ENCODE data around the gene PDZD2.

Gene PDZD2

DNA sequence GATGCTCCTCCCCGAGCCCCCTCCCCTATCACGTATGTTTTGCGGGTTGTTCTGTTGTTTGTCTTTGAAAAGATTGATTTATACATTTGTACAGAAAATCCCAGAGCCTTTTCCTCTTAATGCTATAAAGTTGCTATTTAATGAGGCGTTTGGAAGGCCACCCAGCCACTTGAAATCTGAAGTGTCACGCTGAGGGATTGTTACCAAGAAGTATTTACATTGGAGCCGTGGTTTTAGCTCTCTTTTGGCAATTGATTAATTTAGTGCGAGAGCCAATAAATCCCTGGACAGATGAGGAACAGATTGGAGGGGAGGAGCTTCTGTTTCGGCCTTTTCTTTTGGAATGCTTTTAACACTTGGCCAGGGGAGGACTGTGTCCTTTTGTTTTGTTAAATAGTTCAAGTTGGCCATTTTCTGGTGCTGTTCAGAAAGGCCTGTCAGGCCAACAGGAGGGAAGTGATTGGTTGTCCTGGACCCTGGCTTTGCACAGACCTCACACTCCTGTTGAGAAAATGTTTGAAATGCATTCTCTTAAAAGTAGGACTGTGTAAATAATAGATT is 250.2 kb downstream of the PDZD2 start:
- TF ChIP-seq SUZ12 (IDR thresholded peaks at IDR 0.05; ENCODE audit: extremely low read depth, insufficient read depth, insufficient read length) (no peak), ZNF274 (IDR thresholded peaks at IDR 0.05; ENCODE audit: low read depth, low read length) (no peak), YY1 (IDR thresholded peaks at IDR 0.05; ENCODE audit: insufficient read depth, insufficient read length) (no peak)
- H3K9me3 ChIP-seq (ENCODE audit: insufficient read depth, low read length), result no peaks in the 10 kb centered on the region
- no peak overlapping the region for H3K4me3 ChIP-seq (ENCODE audit: insufficient read length, low read depth)
- no peaks in the 10 kb centered on the region for H3K36me3 ChIP-seq (ENCODE audit: insufficient read depth, insufficient read length, low read length)
- no peak overlapping the region for H3K9ac ChIP-seq (ENCODE audit: insufficient read length, low read depth)
- DNase-seq (ENCODE audit: low read depth, low spot score), result peak; percentile 61
- H3K27me3 ChIP-seq (ENCODE audit: insufficient read depth, insufficient read length), result no peaks in the 10 kb centered on the region
- peaks cover 8% of the 10 kb centered on the region for H3K4me1 ChIP-seq (ENCODE audit: insufficient read depth, insufficient read length)

DNA sequence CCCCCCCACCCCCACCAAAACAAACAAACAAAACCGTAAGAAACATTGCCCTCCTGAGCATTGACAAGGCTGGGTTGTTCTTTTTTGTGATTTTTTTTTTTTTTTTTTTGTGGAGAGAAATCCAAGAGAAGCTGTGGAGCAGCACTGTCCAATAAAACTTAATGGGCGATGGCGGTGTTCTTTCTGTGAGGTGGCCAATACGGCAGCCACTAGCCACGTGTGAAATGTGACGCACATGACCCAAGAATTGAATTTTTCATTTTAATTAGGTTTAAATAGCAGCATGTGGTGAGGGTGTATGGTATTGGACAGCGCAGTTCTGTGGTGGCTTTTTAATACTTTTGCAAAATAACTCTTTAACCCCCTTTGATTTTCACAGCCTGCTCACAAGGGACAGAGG is 251.1 kb downstream of the PDZD2 start:
- Histone ChIP-seq H3K9me3 (ENCODE audit: insufficient read depth, low read length) (no peaks in the 10 kb centered on the region), H3K9ac (ENCODE audit: insufficient read length, low read depth) (no peak overlapping the region), H3K4me3 (ENCODE audit: insufficient read length, low read depth) (no peak overlapping the region), H3K27me3 (ENCODE audit: insufficient read depth, insufficient read length) (no peaks in the 10 kb centered on the region), H3K4me1 (ENCODE audit: insufficient read depth, insufficient read length) (peaks cover 8% of the 10 kb centered on the region), H3K36me3 (ENCODE audit: insufficient read depth, insufficient read length, low read length) (no peaks in the 10 kb centered on the region)
- TF ChIP-seq YY1 (IDR thresholded peaks at IDR 0.05; ENCODE audit: insufficient read depth, insufficient read length), result no peak
- TF ChIP-seq SUZ12 (IDR thresholded peaks at IDR 0.05; ENCODE audit: extremely low read depth, insufficient read depth, insufficient read length), result no peak
- no peak for TF ChIP-seq ZNF274 (IDR thresholded peaks at IDR 0.05; ENCODE audit: low read depth, low read length)
- DNase-seq (ENCODE audit: low read depth, low spot score), result no peak

DNA sequence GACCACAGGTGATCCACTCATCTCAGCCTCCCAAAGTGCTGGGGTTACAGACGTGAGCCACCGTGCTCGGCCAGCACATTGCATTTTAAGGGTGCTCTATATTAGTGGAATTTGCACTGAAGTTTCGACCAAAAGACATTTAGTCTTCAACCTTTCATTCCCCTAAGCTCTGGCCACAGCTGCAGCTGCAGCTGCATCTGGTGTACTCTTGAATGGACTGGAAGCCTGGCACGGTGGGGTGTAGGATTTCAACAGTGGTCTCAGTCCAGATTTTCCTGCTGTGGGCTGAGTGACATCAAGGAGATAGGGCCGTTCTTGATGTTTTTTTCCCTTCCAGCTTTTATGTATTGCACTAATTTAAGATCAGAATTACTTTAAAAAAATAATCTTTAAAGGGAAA is 255.2 kb downstream of the PDZD2 start:
- Histone ChIP-seq H3K36me3 (ENCODE audit: insufficient read depth, insufficient read length, low read length) (no peaks in the 10 kb centered on the region), H3K9me3 (ENCODE audit: insufficient read depth, low read length) (no peaks in the 10 kb centered on the region), H3K9ac (ENCODE audit: insufficient read length, low read depth) (no peak overlapping the region), H3K27me3 (ENCODE audit: insufficient read depth, insufficient read length) (no peaks in the 10 kb centered on the region), H3K4me3 (ENCODE audit: insufficient read length, low read depth) (no peak overlapping the region), H3K4me1 (ENCODE audit: insufficient read depth, insufficient read length) (peaks cover 6% of the 10 kb centered on the region)
- no peak for DNase-seq (ENCODE audit: low read depth, low spot score)
- no peak for TF ChIP-seq SUZ12 (IDR thresholded peaks at IDR 0.05; ENCODE audit: extremely low read depth, insufficient read depth, insufficient read length)
- TF ChIP-seq ZNF274 (IDR thresholded peaks at IDR 0.05; ENCODE audit: low read depth, low read length), result no peak
- no peak for TF ChIP-seq YY1 (IDR thresholded peaks at IDR 0.05; ENCODE audit: insufficient read depth, insufficient read length)

DNA sequence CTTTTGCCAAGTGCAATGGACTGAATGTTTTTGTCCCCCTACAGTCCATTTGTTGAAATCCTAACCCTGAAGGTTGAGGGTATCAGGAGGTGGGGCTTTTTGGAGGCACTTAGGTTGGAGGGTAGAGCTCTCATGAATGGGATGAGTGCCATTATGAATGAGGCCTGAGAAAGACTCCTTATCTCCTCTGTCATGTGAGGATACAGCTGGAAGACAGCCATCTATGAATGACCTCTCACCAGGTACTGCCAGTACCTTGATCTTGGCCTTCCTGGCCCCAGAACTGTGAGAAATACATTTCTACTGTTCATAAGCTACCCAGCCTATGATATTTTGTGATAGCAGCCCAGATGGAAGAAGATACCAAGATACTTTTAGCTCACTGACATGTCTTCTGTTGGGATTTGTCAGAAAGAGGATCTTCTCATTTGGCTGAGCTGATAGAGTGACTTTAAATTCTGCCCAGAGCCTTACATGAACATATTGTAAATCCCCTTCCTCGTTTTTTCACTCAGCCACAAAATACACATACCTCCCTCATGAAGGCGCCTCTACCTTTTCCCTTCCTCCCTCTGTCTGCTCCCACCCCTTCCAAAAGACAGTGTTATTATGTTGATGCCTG is 256.4 kb downstream of the PDZD2 start:
- no peaks in the 10 kb centered on the region for H3K36me3 ChIP-seq (ENCODE audit: insufficient read depth, insufficient read length, low read length)
- H3K4me3 ChIP-seq (ENCODE audit: insufficient read length, low read depth), result no peak overlapping the region
- no peaks in the 10 kb centered on the region for H3K27me3 ChIP-seq (ENCODE audit: insufficient read depth, insufficient read length)
- no peaks in the 10 kb centered on the region for H3K9me3 ChIP-seq (ENCODE audit: insufficient read depth, low read length)
- no peak overlapping the region for H3K9ac ChIP-seq (ENCODE audit: insufficient read length, low read depth)
- H3K4me1 ChIP-seq (ENCODE audit: insufficient read depth, insufficient read length), result peaks cover 6% of the 10 kb centered on the region
- no peak for DNase-seq (ENCODE audit: low read depth, low spot score)
- TF ChIP-seq YY1 (IDR thresholded peaks at IDR 0.05; ENCODE audit: insufficient read depth, insufficient read length) (no peak), SUZ12 (IDR thresholded peaks at IDR 0.05; ENCODE audit: extremely low read depth, insufficient read depth, insufficient read length) (no peak)

DNA sequence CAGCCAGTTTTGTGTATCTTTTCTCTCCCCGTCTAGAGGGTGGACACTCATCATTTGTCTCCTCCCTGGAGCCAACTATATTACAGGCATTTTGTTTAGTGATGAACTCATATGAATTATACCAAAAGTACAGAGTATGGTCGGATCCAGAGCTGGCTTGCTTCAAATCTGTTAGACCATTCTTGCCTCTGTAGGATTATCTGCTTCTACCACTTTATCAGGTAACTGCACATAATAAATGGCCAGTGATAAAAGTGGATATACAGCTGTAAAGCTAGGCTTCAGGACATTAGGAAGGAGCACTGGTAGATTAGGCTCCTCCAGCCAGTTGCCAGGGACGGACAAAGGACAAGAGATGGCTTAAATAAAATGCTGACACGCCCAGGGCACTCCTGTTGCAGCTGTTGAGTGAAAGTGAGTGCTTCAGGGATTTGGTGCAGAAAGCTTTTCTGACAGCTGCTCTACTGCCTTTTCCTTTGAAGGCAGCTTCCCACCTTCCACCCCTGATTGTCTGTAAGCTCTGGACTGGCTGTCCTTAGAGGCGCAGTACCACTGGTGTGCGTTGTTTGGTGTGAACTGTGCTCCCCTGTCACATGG is 259.2 kb downstream of the PDZD2 start:
- Histone ChIP-seq H3K36me3 (ENCODE audit: insufficient read depth, insufficient read length, low read length) (no peaks in the 10 kb centered on the region), H3K4me3 (ENCODE audit: insufficient read length, low read depth) (no peak overlapping the region), H3K9me3 (ENCODE audit: insufficient read depth, low read length) (no peaks in the 10 kb centered on the region), H3K27me3 (ENCODE audit: insufficient read depth, insufficient read length) (no peaks in the 10 kb centered on the region), H3K4me1 (ENCODE audit: insufficient read depth, insufficient read length) (peaks cover 2% of the 10 kb centered on the region), H3K9ac (ENCODE audit: insufficient read length, low read depth) (no peak overlapping the region)
- no peak for DNase-seq (ENCODE audit: low read depth, low spot score)
- TF ChIP-seq YY1 (IDR thresholded peaks at IDR 0.05; ENCODE audit: insufficient read depth, insufficient read length) (no peak), SUZ12 (IDR thresholded peaks at IDR 0.05; ENCODE audit: extremely low read depth, insufficient read depth, insufficient read length) (no peak), ZNF274 (IDR thresholded peaks at IDR 0.05; ENCODE audit: low read depth, low read length) (no peak)

DNA sequence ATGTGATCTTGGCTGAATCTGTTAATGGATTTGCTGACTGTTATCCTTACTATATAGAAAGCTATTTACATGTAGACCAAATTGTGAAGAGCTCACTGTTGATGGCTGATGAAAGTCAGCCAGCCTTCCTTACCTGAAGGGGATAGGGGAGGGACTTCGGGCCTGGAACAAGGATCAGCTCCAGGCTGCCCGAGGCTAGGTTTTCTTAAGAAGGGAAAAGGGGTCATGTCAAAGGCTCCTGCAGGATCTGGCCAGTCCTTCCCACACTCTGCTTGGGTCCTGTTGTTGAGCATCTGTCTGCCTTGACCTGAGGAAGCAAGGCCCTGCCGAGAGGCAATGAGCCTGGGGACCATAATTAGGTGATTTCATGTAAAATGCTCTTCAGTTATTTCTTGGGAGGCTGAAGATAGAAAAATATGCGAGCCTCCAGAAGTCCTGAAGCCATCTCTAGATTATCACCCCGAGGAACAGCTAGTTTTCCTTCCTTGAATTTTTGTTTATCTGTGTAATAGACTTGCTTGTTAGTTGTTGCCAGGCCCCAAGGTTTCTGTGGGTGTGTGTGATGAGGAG is 261.4 kb downstream of the PDZD2 start:
- TF ChIP-seq YY1 (IDR thresholded peaks at IDR 0.05; ENCODE audit: insufficient read depth, insufficient read length), result no peak
- TF ChIP-seq SUZ12 (IDR thresholded peaks at IDR 0.05; ENCODE audit: extremely low read depth, insufficient read depth, insufficient read length), result no peak
- no peak for TF ChIP-seq ZNF274 (IDR thresholded peaks at IDR 0.05; ENCODE audit: low read depth, low read length)
- Histone ChIP-seq H3K36me3 (ENCODE audit: insufficient read depth, insufficient read length, low read length) (no peaks in the 10 kb centered on the region), H3K27me3 (ENCODE audit: insufficient read depth, insufficient read length) (no peaks in the 10 kb centered on the region), H3K9me3 (ENCODE audit: insufficient read depth, low read length) (no peaks in the 10 kb centered on the region), H3K4me1 (ENCODE audit: insufficient read depth, insufficient read length) (peaks cover 1% of the 10 kb centered on the region), H3K4me3 (ENCODE audit: insufficient read length, low read depth) (no peak overlapping the region), H3K9ac (ENCODE audit: insufficient read length, low read depth) (no peak overlapping the region)
- no peak for DNase-seq (ENCODE audit: low read depth, low spot score)

DNA sequence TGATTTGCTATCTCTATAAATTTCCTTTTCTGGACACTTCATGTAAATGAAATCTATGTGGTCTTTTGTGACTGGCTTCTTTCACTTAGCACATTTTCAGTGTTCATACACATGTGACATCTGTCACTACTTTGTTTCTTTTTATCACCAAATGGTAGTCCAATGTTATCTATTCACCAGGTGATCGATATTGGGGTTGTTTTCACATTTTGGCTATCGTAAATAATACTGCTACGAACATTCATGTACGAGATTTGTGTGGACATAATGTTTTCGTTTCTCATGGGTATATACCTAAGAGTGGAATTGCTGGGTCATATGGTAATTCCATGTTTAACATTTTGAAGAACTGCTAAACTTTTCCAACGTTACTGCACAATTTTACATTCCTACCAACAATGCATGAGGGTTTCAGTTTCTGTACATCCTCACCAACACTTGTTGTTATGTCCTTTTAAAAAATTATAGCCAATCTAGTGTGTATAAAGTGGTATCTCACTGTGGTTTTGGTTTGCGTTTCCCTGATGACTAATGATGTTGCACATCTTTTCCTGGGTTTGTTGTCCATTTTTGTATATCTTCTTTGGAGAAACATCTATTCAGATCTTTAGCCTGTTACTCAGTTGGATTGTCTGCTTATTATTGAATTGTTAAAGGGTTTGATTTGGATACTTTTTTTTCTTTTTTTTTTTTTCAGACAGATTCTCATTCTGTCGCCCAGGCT is 263.0 kb downstream of the PDZD2 start:
- no peak for DNase-seq (ENCODE audit: low read depth, low spot score)
- no peak for TF ChIP-seq ZNF274 (IDR thresholded peaks at IDR 0.05; ENCODE audit: low read depth, low read length)
- no peak for TF ChIP-seq SUZ12 (IDR thresholded peaks at IDR 0.05; ENCODE audit: extremely low read depth, insufficient read depth, insufficient read length)
- no peak for TF ChIP-seq YY1 (IDR thresholded peaks at IDR 0.05; ENCODE audit: insufficient read depth, insufficient read length)

More for the DNA sequence above, 263.0 kb downstream of the PDZD2 start:
- Histone ChIP-seq H3K27me3 (ENCODE audit: insufficient read depth, insufficient read length) (no peaks in the 10 kb centered on the region), H3K9me3 (ENCODE audit: insufficient read depth, low read length) (no peaks in the 10 kb centered on the region), H3K36me3 (ENCODE audit: insufficient read depth, insufficient read length, low read length) (no peaks in the 10 kb centered on the region), H3K4me3 (ENCODE audit: insufficient read length, low read depth) (no peak overlapping the region), H3K4me1 (ENCODE audit: insufficient read depth, insufficient read length) (no peaks in the 10 kb centered on the region), H3K9ac (ENCODE audit: insufficient read length, low read depth) (no peak overlapping the region)

Measured in NT2/D1 (cell line).